ENCODE results near the gene SPINK14.

SPINK14 gene, protein sequence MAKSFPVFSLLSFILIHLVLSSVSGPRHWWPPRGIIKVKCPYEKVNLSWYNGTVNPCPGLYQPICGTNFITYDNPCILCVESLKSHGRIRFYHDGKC

GRCh38 chr5:148168246-148168645, at the start of gene SPINK14:
TSS of gene SPINK14 (plus strand) at chr5:148168546. CDS start at chr5:148169733, 1,187 bp downstream.
- no peaks in the 10 kb centered on the region for H3K36me3 Mint-ChIP-seq
- no peaks in the 10 kb centered on the region for H3K9me3 Mint-ChIP-seq
- no peaks in the 10 kb centered on the region for H3K4me1 Mint-ChIP-seq
- DNase-seq (ENCODE audit: low spot score in 2 of 2) (no peak), ATAC-seq (peak; percentile 24)
- H3K4me3 Mint-ChIP-seq = no peak within 1 kb of the TSS
- H3K27ac Mint-ChIP-seq = no peak within 1 kb of the TSS

GRCh38 chr5:148120317-148120716, 48.0 kb upstream of the SPINK14 start:
- no peaks in the 10 kb centered on the region for H3K4me1 Mint-ChIP-seq
- no peak overlapping the region for H3K27ac Mint-ChIP-seq
- no peaks in the 10 kb centered on the region for H3K36me3 Mint-ChIP-seq
- DNase-seq (ENCODE audit: low spot score in 2 of 2) = no peak
- H3K9me3 Mint-ChIP-seq = no peaks in the 10 kb centered on the region
- no peak overlapping the region for H3K4me3 Mint-ChIP-seq
- ATAC-seq = no peak

DNA sequence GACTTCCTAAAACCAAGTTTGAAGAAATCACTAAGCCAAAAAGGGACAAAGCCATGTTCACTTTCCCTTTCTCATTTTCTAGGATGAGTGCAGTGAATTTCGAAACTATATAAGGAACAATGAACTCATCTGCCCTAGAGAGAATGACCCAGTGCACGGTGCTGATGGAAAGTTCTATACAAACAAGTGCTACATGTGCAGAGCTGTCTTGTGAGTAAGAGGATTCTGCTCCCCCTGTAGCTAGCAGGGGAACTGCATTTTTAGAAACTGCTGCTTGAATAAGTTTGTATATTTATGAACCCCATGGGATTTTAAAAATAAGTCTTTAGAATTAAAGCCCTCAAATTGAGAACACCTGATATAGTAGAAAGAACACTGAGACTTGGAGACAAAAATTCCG, 42.7 kb upstream of the SPINK14 start:
- ATAC-seq = no peak
- Mint-ChIP-seq H3K36me3 (no peaks in the 10 kb centered on the region), H3K9me3 (no peaks in the 10 kb centered on the region), H3K4me3 (no peak overlapping the region), H3K27ac (no peak overlapping the region), H3K4me1 (no peaks in the 10 kb centered on the region)
- no peak for DNase-seq (ENCODE audit: low spot score in 2 of 2)

DNA sequence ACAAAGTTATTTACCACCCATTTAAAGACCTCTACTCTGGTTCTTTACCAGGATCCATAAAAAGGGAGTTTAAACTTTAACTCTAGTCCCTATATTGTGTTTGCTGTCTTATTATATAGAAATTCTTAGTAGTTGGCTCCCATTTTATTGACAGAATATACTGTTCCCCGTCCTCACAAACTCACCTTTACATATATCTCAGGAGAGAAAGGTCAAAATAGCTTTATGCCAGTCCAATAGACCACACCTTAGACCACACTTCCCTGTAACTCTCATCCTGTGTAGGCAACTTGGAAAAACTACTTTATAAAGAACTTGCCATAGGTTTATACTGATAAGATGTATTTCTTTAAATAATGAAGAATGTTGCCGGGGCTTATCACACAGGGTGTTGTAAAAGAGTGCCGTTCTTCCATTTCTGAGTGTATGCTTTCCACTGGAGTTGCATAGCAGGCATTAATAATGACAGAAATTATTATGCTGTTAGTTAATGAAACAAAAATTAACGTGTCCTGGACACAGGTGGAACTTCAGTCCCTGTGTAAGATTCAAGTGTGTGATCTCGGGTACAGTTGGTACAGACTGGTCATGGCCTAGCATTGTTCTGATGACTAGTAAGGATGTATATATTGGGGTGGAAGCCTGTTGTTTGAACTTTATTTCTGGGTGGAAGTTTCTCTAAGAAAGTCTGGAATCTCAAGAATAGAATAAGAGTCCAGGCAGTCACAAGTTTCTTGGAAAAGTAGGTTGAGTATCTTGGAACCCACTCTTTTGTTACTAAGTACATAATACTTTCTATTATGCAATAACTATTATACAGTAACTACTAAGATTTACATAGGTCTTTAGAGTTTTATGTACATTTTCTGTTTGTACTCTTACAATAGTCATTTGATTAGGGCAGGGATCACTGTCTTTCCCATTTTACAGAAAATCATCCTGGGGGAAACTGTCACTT, 33.0 kb upstream of the SPINK14 start:
- Mint-ChIP-seq H3K27ac (no peak overlapping the region), H3K36me3 (no peaks in the 10 kb centered on the region), H3K4me3 (no peak overlapping the region), H3K9me3 (no peaks in the 10 kb centered on the region), H3K4me1 (no peaks in the 10 kb centered on the region)
- DNase-seq (ENCODE audit: low spot score in 2 of 2) (no peak), ATAC-seq (no peak)

DNA sequence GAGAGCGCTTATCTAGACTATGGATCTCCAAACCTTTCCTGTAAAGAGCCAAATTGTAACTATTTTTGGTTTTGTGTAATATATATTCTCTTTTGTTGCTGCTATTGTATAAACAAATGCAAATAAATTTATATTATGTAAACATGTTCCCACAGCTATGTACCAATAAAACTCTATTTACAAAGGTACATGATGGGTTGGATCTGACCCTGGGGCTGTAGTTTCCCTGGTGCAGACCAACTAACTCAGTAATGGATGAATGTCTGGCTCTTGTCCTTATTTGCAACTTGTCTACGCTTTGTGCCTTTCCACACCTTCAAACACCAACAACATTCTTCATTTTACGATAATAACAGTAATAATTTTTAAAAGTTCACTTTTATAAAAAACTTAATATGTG, 27.5 kb upstream of the SPINK14 start:
- Mint-ChIP-seq H3K36me3 (no peaks in the 10 kb centered on the region), H3K27ac (no peak overlapping the region), H3K9me3 (peaks cover 5% of the 10 kb centered on the region), H3K4me3 (no peak overlapping the region), H3K4me1 (no peaks in the 10 kb centered on the region)
- DNase-seq (ENCODE audit: low spot score in 2 of 2) (no peak), ATAC-seq (no peak)

- H3K9me3 Mint-ChIP-seq = peaks cover 5% of the 10 kb centered on the region
- no peak overlapping the region for H3K27ac Mint-ChIP-seq
- DNase-seq (ENCODE audit: low spot score in 2 of 2) (no peak), ATAC-seq (no peak)
- H3K4me1 Mint-ChIP-seq = no peaks in the 10 kb centered on the region
- H3K4me3 Mint-ChIP-seq = no peak overlapping the region
- H3K36me3 Mint-ChIP-seq = no peaks in the 10 kb centered on the region
These were observed 26.7 kb upstream of the SPINK14 start for GRCh38 chr5:148141645-148142044.

- no peak for ATAC-seq
- no peak overlapping the region for H3K27ac Mint-ChIP-seq
- DNase-seq (ENCODE audit: low spot score in 2 of 2) = no peak
These were observed 22.4 kb upstream of the SPINK14 start for GRCh38 chr5:148145916-148146315.

GRCh38 chr5:148146487-148146886, 21.9 kb upstream of the SPINK14 start:
- H3K27ac Mint-ChIP-seq = no peak overlapping the region
- H3K4me1 Mint-ChIP-seq = no peaks in the 10 kb centered on the region
- ATAC-seq (no peak), DNase-seq (ENCODE audit: low spot score in 2 of 2) (no peak)
- H3K4me3 Mint-ChIP-seq = no peak overlapping the region
- no peaks in the 10 kb centered on the region for H3K36me3 Mint-ChIP-seq
- peaks cover 5% of the 10 kb centered on the region for H3K9me3 Mint-ChIP-seq

More at GRCh38 chr5:148145916-148146315, 22.4 kb upstream of the SPINK14 start:
- no peak overlapping the region for H3K4me3 Mint-ChIP-seq
- H3K4me1 Mint-ChIP-seq = no peaks in the 10 kb centered on the region
- peaks cover 5% of the 10 kb centered on the region for H3K9me3 Mint-ChIP-seq
- no peaks in the 10 kb centered on the region for H3K36me3 Mint-ChIP-seq

GRCh38 chr5:148147415-148147814, 20.9 kb upstream of the SPINK14 start:
- Mint-ChIP-seq H3K9me3 (peaks cover 5% of the 10 kb centered on the region), H3K27ac (no peak overlapping the region), H3K4me1 (no peaks in the 10 kb centered on the region), H3K4me3 (no peak overlapping the region), H3K36me3 (no peaks in the 10 kb centered on the region)
- no peak for ATAC-seq
- DNase-seq (ENCODE audit: low spot score in 2 of 2) = no peak

DNA sequence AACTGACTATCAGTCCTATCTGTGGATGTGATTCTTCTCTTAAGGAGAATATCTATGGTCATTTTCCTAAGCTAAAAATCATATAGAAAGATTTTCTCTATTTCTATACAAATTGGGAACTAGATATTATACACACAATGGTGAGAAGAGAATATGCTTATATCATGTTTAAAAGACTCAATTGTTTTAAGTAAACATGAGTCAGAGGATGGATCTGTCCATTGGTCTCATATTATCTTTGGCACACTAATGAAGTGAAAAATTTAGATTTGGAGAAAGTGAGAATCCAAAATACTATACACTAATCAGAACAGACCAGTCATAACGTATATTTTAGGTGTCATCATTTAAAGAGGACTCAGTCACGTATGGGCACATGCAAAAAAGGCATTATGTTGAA, 16.5 kb upstream of the SPINK14 start:
- Mint-ChIP-seq H3K27ac (no peak overlapping the region), H3K9me3 (no peaks in the 10 kb centered on the region), H3K4me1 (no peaks in the 10 kb centered on the region), H3K4me3 (no peak overlapping the region), H3K36me3 (no peaks in the 10 kb centered on the region)
- ATAC-seq (no peak), DNase-seq (ENCODE audit: low spot score in 2 of 2) (no peak)

DNA sequence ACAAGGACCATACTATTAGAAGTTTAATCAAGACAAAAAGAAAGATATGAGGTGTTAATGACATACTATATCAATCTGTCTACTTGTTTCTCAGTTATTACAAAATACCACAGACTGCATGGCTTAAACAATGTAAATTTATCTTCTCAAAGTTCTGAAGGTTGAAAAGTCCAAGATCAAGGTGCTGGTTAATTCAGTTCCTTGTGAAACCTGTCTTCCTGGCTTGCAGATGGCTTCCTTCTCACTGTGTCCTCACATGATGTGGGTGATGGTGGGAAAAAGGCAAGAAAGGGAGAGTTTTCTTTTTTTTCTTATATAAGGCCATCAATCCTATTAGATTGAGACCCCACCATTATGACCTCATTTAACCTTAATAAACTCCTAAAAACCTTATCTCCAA, 15.6 kb upstream of the SPINK14 start:
- H3K36me3 Mint-ChIP-seq = no peaks in the 10 kb centered on the region
- H3K27ac Mint-ChIP-seq = no peak overlapping the region
- no peak overlapping the region for H3K4me3 Mint-ChIP-seq
- DNase-seq (ENCODE audit: low spot score in 2 of 2) (no peak), ATAC-seq (no peak)
- H3K4me1 Mint-ChIP-seq = no peaks in the 10 kb centered on the region
- no peaks in the 10 kb centered on the region for H3K9me3 Mint-ChIP-seq

DNA sequence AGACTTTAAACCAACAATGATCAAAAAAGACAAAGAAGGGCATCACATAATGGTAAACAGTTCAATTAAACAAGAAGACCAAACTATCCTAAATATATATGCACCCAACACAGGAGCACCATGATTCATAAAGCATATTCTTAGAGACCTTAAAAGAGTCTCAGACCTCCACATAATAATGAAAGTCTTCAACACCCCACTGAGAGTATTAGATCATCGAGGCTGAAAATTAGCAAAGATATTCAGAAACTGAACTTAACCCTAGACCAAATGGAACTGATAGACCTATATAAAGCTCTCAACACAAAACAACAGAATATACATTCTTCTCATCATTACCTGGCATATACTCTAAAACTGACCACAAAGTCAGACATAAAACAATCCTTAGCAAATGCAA, 11.7 kb upstream of the SPINK14 start:
- Mint-ChIP-seq H3K27ac (no peak overlapping the region), H3K9me3 (no peaks in the 10 kb centered on the region), H3K4me1 (no peaks in the 10 kb centered on the region), H3K4me3 (no peak overlapping the region), H3K36me3 (no peaks in the 10 kb centered on the region)
- DNase-seq (ENCODE audit: low spot score in 2 of 2) (no peak), ATAC-seq (no peak)

- no peaks in the 10 kb centered on the region for H3K4me1 Mint-ChIP-seq
- no peak overlapping the region for H3K27ac Mint-ChIP-seq
- no peak overlapping the region for H3K4me3 Mint-ChIP-seq
- no peaks in the 10 kb centered on the region for H3K9me3 Mint-ChIP-seq
- no peak for DNase-seq (ENCODE audit: low spot score in 2 of 2)
- no peak for ATAC-seq
- H3K36me3 Mint-ChIP-seq = no peaks in the 10 kb centered on the region
These were observed 6.3 kb upstream of the SPINK14 start for GRCh38 chr5:148162038-148162437.

- H3K27ac Mint-ChIP-seq = no peak overlapping the region
- no peak overlapping the region for H3K4me3 Mint-ChIP-seq
- DNase-seq (ENCODE audit: low spot score in 2 of 2) (no peak), ATAC-seq (no peak)
- no peaks in the 10 kb centered on the region for H3K9me3 Mint-ChIP-seq
- no peaks in the 10 kb centered on the region for H3K4me1 Mint-ChIP-seq
- H3K36me3 Mint-ChIP-seq = no peaks in the 10 kb centered on the region
These were observed 5.0 kb upstream of the SPINK14 start for GRCh38 chr5:148163345-148163744.

DNA sequence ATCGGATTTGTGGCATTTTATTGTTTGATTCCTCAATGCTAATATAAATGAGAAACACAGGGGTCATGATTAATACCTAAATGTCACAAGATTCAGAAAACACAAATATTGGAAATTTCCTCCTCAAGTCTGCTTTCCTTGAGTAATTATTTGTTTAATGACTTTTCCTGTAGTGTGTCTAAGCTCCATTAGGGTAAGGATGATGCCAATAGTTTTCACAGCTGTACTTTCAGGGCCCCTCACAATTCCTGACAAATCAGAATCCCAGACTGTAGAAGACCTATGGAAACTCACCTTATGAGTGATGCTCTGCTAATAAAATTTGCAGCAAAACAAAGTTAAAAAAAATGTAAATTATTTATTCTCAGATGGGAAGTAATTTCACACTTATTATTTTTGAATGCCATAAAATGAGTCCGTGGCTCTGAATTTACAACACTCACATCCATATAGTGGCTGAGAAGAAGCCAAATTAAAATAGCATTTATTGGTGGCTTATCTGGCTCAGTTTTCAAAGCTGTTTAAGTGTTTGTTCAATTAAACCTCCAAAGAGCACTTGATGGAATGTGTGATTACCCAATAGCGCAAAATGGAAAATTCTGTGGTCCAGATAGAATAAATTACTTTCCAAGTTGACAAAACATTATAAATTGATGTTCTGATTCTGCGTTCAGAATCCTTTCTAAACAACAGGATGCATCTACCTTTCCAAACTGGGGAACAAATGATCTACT, 1.6 kb upstream of the SPINK14 start:
- DNase-seq (ENCODE audit: low spot score in 2 of 2) (no peak), ATAC-seq (no peak)
- Mint-ChIP-seq H3K27ac (no peak overlapping the region), H3K4me3 (no peak overlapping the region), H3K36me3 (no peaks in the 10 kb centered on the region), H3K4me1 (no peaks in the 10 kb centered on the region), H3K9me3 (no peaks in the 10 kb centered on the region)

DNA sequence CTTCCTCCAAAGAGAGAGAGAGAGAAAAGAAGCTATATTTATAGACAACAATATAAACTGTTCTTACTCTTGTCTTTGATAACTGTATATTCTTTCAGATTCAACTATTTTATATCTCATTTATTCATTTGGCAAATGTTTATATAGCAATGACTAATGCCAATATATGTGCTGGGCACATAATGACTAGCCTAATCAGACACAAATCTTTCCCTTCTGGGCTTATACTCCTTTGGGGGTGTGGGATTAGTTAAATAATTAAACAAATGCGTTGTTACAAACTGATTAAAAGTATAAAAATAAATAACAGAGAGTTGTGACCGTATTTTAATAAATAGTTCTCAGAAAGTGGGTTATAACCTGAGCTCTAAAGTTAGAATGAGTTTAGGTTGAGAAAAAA, 4.0 kb downstream of the SPINK14 start:
- no peak overlapping the region for H3K27ac Mint-ChIP-seq
- H3K4me3 Mint-ChIP-seq = no peak overlapping the region
- H3K9me3 Mint-ChIP-seq = no peaks in the 10 kb centered on the region
- H3K36me3 Mint-ChIP-seq = no peaks in the 10 kb centered on the region
- DNase-seq (ENCODE audit: low spot score in 2 of 2) (no peak), ATAC-seq (no peak)
- H3K4me1 Mint-ChIP-seq = no peaks in the 10 kb centered on the region

All from stimulated activated effector memory CD8-positive, alpha-beta T cell treated with anti-CD3 and anti-CD28 coated beads, Interleukin-12 subunit alpha, Interleukin-12 subunit beta, amount 100 ng/mL, for 72 hours (primary cell).